Nephron progenitor cell (in vitro differentiated cells): ENCODE measurements around the gene LGALS3BP.
A peak's percentile ranks its signal among the peaks of the same experiment; 100 is the strongest.

Source experiments
- DNase-seq: peaks from one replicate; pipeline ENCODE4 v3.0.0; 2021
- H3K27ac Mint-ChIP-seq: 2 replicates; pipeline ENCODE4 v1.8.0; 2021; ENCODE audit warnings: mild to moderate bottlenecking, moderate library complexity, mixed read lengths
- H3K27me3 Mint-ChIP-seq: 2 replicates; pipeline ENCODE4 v1.8.0; 2021; ENCODE audit warnings: mild to moderate bottlenecking, low read depth, mixed read lengths; ENCODE audit not compliant: poor library complexity
- H3K36me3 Mint-ChIP-seq: 2 replicates; pipeline ENCODE4 v1.8.0; 2021; ENCODE audit warnings: low read depth, mixed read lengths
- H3K4me1 Mint-ChIP-seq: 2 replicates; pipeline ENCODE4 v1.8.0; 2021; ENCODE audit warnings: mixed read lengths
- H3K4me3 Mint-ChIP-seq: 2 replicates; pipeline ENCODE4 v1.8.0; 2021; ENCODE audit warnings: mild to moderate bottlenecking, moderate library complexity, mixed read lengths
- H3K9me3 Mint-ChIP-seq: 2 replicates; pipeline ENCODE4 v1.8.0; 2021; ENCODE audit warnings: mild to moderate bottlenecking, moderate library complexity, mixed read lengths
- TF ChIP-seq, protein P1 (sequence below): fragments of 200-600 bp; sonication (generic); IDR thresholded peaks from 2 replicates; pipeline ENCODE4 v1.5.0; 2021; ENCODE audit warnings: antibody characterized with exemption

LGALS3BP gene

DNA sequence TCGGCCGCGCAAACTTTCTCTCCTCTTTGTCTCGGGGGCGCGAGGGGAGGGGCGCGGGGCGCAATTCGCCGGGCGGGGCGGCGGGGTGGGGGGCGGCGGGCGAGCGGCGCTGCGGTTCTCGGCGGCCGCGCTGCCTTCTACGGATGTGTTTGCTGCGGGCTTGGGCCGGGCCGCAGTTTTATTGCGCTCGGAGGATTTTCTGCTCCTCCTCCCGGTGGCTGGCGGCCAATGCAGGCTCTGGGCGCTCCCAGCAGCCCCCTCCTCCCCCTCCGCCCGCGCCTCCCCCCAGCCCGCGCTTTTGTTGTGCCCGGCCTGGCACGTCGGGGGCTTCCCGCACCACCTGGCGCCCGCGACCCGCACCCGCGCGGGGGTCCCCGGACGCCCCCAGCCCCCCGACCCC lies 54.5 kb downstream of the LGALS3BP start, which contains the start of gene TIMP2:
TIMP2 (minus strand) TSS at position 154 of the 400 bp plus-strand sequence. CDS start 299 bp downstream, outside the sequence.
- Mint-ChIP-seq H3K36me3 (no peaks in the 10 kb centered on the region), H3K4me3 (peak within 1 kb of the TSS; percentile 83), H3K4me1 (peaks cover 65% of the 10 kb centered on the region), H3K9me3 (no peaks in the 10 kb centered on the region), H3K27me3 (peaks cover 16% of the 10 kb centered on the region), H3K27ac (peak within 1 kb of the TSS; percentile 93)
- TF ChIP-seq, protein P1, sequence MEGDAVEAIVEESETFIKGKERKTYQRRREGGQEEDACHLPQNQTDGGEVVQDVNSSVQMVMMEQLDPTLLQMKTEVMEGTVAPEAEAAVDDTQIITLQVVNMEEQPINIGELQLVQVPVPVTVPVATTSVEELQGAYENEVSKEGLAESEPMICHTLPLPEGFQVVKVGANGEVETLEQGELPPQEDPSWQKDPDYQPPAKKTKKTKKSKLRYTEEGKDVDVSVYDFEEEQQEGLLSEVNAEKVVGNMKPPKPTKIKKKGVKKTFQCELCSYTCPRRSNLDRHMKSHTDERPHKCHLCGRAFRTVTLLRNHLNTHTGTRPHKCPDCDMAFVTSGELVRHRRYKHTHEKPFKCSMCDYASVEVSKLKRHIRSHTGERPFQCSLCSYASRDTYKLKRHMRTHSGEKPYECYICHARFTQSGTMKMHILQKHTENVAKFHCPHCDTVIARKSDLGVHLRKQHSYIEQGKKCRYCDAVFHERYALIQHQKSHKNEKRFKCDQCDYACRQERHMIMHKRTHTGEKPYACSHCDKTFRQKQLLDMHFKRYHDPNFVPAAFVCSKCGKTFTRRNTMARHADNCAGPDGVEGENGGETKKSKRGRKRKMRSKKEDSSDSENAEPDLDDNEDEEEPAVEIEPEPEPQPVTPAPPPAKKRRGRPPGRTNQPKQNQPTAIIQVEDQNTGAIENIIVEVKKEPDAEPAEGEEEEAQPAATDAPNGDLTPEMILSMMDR: no peak
- peak; percentile 89 for DNase-seq

DNA sequence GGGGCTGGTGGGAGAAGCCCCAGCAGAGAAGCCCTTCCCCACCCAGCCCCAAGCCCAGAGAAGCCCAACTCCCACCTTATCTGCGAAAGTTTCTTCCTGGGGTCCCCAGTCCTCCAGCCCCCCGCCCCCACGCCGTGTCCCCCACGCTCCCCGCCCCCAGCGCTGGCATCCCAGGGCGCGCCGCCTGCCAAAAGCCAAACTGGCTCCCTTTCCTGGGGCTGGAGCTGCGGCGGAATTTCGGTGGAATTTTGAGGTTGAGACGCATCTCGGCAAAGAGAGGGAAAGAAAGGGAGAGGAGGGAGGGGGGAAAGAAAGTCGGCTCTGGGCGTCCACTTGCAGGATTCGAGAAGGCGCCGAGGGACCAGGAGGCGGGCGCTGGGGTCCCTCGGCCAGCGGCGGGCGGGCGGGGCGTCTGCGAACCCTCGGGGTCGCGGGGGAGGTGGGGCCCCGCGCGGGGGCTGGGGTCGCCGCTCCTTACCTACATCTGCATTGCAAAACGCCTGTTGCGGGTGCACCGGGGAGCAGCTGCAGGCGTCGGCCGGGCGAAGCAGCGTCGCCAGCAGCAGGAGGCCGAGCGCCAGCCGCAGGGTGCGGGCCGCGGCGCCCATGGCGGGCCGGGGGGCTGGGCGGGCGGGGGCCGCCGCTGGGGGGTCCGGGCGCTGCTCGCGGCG lies 55.1 kb downstream of the LGALS3BP start:
- peaks cover 16% of the 10 kb centered on the region for H3K27me3 Mint-ChIP-seq
- H3K27ac Mint-ChIP-seq: no peak overlapping the region
- no peaks in the 10 kb centered on the region for H3K36me3 Mint-ChIP-seq
- peaks cover 71% of the 10 kb centered on the region for H3K4me1 Mint-ChIP-seq
- H3K9me3 Mint-ChIP-seq: no peaks in the 10 kb centered on the region
- TF ChIP-seq, protein P1: no peak
- DNase-seq: peak; percentile 56
- H3K4me3 Mint-ChIP-seq: peak overlapping the region; percentile 83

DNA sequence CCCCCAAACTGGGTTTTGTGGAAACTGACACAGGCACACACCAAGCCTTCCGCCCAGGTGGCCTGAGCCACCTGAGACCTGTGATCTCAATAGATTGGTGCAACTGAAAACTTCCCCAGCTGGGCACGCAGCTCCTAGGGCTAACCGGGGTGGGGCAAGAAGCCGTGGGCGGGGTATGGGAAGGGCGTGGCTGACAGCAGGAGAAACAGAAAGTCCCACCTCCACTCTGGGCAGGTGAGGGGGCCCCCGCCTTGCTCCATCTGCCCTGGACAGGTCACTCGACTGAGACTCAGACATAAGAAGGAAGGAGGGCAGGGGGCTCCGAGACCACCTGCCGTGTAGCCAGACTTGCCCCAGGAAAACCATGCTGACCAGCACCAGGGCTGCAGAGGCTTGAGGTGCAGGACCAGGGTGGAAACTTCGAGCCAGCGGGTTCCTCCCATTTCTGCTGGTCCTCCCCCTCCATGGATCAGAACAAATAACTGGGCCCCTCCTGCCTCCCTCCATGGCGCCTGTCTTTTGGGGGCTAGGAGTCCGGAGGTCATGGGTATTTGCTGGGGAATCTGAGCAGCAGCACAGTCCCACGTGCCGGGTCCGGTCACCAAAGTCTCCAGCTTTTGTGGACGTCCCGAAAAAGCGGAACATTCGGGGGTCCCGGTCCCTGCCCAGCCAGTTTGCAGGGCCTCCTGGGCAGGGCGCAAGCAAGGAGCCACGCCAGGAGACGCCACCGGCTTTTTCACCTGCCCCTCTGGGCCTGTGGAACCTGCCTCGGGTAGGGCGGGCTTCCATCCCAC lies 55.9 kb downstream of the LGALS3BP start:
- no peak overlapping the region for H3K27ac Mint-ChIP-seq
- H3K4me3 Mint-ChIP-seq: peak overlapping the region; percentile 83
- no peaks in the 10 kb centered on the region for H3K9me3 Mint-ChIP-seq
- peaks cover 76% of the 10 kb centered on the region for H3K4me1 Mint-ChIP-seq
- peaks cover 16% of the 10 kb centered on the region for H3K27me3 Mint-ChIP-seq
- DNase-seq: no peak
- TF ChIP-seq, protein P1: no peak
- no peaks in the 10 kb centered on the region for H3K36me3 Mint-ChIP-seq

DNA sequence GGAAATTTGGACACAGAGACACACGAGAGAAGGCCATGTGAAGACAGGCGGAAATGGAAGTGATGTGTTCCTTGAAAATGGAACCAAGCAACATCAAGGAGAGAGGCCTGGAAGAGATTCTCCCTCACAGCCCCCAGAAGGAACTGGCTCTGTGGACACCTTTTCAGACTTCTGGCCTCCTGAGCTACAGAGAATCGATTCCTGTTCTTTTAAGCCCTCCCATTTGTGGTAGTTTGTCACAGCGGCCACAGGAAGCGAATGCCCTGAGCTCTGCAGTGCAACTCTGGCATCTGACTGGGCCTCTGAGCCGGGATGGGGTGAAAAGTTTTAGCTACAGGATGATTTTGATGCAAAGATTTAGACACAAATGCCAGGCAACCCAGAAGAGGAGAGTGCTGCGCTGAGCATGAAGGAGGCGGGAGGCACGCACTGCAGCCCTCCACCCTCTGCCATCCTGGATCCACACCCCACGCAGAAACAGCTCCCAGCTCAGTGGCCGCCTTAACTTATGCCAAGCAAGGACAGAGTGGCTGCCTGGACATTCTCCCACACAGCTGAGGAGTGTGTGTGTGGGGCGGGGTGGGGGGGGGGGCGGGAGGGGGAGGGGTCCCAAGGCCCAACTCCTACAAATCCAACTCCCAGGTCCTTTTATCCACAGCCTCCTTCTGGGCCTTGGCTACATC lies 56.8 kb downstream of the LGALS3BP start:
- Mint-ChIP-seq H3K27me3 (peaks cover 11% of the 10 kb centered on the region), H3K4me1 (peaks cover 74% of the 10 kb centered on the region), H3K27ac (no peak overlapping the region), H3K36me3 (no peaks in the 10 kb centered on the region), H3K4me3 (peak overlapping the region; percentile 83), H3K9me3 (no peaks in the 10 kb centered on the region)
- TF ChIP-seq, protein P1: no peak
- no peak for DNase-seq

DNA sequence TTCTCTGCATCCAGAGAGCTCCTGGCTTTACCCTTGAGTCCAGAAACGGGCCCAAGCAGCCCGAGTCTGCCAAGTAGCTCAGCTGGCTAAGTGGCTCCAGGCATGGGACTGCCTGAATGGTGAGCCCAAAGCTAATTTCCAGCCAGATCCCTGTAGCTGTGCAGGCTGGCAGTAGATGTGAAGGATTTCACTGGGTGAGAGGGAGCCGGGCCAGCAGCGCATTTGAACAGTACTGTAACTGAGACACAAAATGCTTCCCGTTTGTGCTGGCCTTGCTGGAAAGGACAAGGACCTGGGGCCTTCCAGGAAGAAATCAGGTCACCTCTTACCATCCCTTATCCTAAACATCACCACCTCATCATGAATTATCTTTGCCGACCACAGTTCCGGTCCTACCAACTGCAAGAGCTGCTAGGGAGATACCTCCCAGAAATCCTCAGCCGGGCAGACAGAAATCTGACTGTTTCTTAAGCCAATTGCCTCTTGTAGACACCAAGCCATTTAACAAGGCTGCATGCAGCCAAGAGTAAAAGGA lies 58.2 kb downstream of the LGALS3BP start:
- Mint-ChIP-seq H3K4me1 (peaks cover 75% of the 10 kb centered on the region), H3K27ac (no peak overlapping the region), H3K9me3 (no peaks in the 10 kb centered on the region), H3K27me3 (peaks cover 6% of the 10 kb centered on the region), H3K4me3 (no peak overlapping the region), H3K36me3 (no peaks in the 10 kb centered on the region)
- DNase-seq: no peak
- TF ChIP-seq, protein P1: no peak
